ENCODE data around the gene MED26.

GRCh38 chr19:16615808-16616207, 12.2 kb downstream of the MED26 start:
- TF ChIP-seq, protein P1, sequence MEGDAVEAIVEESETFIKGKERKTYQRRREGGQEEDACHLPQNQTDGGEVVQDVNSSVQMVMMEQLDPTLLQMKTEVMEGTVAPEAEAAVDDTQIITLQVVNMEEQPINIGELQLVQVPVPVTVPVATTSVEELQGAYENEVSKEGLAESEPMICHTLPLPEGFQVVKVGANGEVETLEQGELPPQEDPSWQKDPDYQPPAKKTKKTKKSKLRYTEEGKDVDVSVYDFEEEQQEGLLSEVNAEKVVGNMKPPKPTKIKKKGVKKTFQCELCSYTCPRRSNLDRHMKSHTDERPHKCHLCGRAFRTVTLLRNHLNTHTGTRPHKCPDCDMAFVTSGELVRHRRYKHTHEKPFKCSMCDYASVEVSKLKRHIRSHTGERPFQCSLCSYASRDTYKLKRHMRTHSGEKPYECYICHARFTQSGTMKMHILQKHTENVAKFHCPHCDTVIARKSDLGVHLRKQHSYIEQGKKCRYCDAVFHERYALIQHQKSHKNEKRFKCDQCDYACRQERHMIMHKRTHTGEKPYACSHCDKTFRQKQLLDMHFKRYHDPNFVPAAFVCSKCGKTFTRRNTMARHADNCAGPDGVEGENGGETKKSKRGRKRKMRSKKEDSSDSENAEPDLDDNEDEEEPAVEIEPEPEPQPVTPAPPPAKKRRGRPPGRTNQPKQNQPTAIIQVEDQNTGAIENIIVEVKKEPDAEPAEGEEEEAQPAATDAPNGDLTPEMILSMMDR (IDR thresholded peaks at IDR 0.05; ENCODE audit: poor library complexity) = no peak
- TF ChIP-seq EZH2 (IDR thresholded peaks at IDR 0.05; ENCODE audit: borderline replicate concordance) (no peak), EZH2phosphoT487 (IDR thresholded peaks at IDR 0.05; ENCODE audit: low read depth, severe bottlenecking, unreplicated experiment) (no peak)

Data from hepatocyte (in vitro differentiated cells).